ENCODE results near the gene OR5V1. TPM values are rescaled to one million over a fixed set of nuclear protein-coding genes. Genes with fewer than 3 reads are reported as not detected.

OR5V1 gene
- total and polyA plus RNA-seq, 9 of the 15 experiments (the other 6 are each of a cell fraction or from before 2014, with no cell fraction given) = not detected

DNA sequence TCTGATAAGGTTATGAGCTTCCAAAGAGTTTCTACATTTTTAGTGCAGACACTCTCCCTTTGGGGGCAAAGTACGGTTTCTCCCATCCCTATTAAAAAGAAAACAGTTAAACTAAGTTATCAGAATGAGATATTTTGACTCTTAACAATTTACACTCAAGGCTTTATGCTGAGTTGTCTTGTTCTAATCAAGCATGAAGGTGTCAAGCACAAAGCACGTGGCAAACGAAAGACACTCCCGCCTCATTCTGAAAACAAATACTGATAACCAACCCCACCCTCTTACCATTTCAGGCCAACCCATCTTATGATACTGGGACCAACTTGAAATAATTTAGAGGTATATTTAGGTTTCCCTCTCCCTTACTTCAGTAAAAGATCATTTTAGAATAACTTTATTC lies 42.9 kb downstream of the OR5V1 start (continued):
- TF ChIP-seq MGA (IDR thresholded peaks at IDR 0.05) = 0 out of 2 replicates have a peak, but pooled peaks have one; percentile 35
- TF ChIP-seq DPF2 (IDR thresholded peaks at IDR 0.05) = no peak
- TF ChIP-seq L3MBTL2 (IDR thresholded peaks at IDR 0.05) = peak; percentile 54; the same call in 1 of the 2 replicates
